Calu3 (cell line): Measurements from ENCODE around the gene ASNSD1. TPM values are rescaled to one million over a fixed set of nuclear protein-coding genes. Genes with fewer than 3 reads are reported as not detected.

Experiments
- BruUV-seq: library from RNA; stranded (reverse); fragments of 400-500 nt; replicated peaks from 2 replicates; lab custom pipeline; 2021; lab: Mats Ljungman, UMichigan
- CTCF ChIA-PET: fragments of 300-600 bp; sonication (Branson Sonifier 250); formaldehyde crosslinking; loops from one replicate; lab custom pipeline; 2022; ENCODE audit warnings: antibody characterized with exemption; lab: Charles Lee
- DNase-seq: peaks from one replicate; pipeline ENCODE4 v3.0.0; 2022
- H3K27ac Mint-ChIP-seq: one replicate; pipeline ENCODE4 v1.8.0; 2022; ENCODE audit warnings: mixed read lengths; ENCODE audit not compliant: unreplicated experiment
- H3K27me3 Mint-ChIP-seq: one replicate; pipeline ENCODE4 v1.8.0; 2022; ENCODE audit warnings: mixed read lengths; ENCODE audit not compliant: unreplicated experiment
- H3K36me3 Mint-ChIP-seq: one replicate; pipeline ENCODE4 v1.8.0; 2022; ENCODE audit warnings: mild to moderate bottlenecking, moderate library complexity, mixed read lengths; ENCODE audit not compliant: insufficient read depth, unreplicated experiment
- H3K4me1 Mint-ChIP-seq: one replicate; pipeline ENCODE4 v1.8.0; 2022; ENCODE audit warnings: mild to moderate bottlenecking, low read depth, mixed read lengths; ENCODE audit not compliant: unreplicated experiment
- H3K4me3 Mint-ChIP-seq: one replicate; pipeline ENCODE4 v1.8.0; 2022; ENCODE audit warnings: mild to moderate bottlenecking, low read depth, moderate library complexity, mixed read lengths; ENCODE audit not compliant: unreplicated experiment
- H3K9me3 Mint-ChIP-seq: one replicate; pipeline ENCODE4 v1.8.0; 2022; ENCODE audit warnings: low read depth, mixed read lengths; ENCODE audit not compliant: unreplicated experiment
- intact Hi-C: fragments of 100-400 bp; cut with micrococcal nuclease; formaldehyde crosslinking; loops from one replicate; pipeline ENCODE4 v1.10.0; 2022; ENCODE audit not compliant: unreplicated experiment
- total RNA-seq: library from RNA; stranded (reverse); gene quantifications from 2 replicates; pipeline ENCODE4 v1.2.3, GENCODE V29; 2022
- TF ChIP-seq, protein P1 (sequence below): fragments of 200-600 bp; IDR thresholded peaks from one replicate; pipeline ENCODE4 v1.8.0; 2022; ENCODE audit warnings: antibody characterized with exemption; ENCODE audit not compliant: unreplicated experiment

The ASNSD1 gene
- total RNA-seq, 1 experiment from 2014 or later: 30.7 TPM

DNA sequence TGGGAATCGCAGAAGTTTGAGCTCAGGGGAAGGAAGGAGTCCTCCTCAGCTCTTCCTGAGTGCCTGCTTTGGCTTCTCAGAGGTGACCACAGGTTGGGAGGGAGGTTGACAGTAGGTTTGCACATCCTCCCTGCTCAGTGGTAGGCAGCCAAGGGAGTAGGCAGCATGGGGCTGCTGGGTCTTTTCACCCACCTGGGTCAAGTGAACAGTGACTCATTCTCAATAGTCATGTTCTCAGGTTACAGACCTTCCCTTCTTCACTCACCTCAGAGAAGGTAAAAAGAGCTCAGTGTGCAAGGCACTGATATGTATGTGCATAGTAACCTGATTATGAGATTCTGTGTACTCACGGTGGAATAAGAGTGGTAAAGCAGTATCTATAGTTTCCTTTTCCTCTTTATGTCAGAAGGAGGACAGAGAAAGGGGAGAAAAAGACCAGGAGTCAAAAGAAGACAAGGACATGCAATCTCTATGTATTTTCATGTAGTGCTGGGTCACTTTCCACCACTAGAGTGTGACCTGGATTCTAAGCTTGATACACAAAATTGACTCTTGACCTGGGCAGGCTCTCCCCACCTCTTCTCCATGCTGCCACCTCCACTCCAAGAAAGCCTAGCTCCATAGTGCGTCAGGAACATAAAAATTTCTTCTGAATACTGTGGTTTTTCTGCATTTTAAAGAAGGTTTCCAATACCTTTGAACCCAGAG is 36.5 kb upstream of the ASNSD1 start:
- no peaks in the 10 kb centered on the region for H3K27me3 Mint-ChIP-seq
- CTCF ChIA-PET: interaction anchor here (0.6 to 1.0 kb wide), 5 partner anchors 12 to 1325 kb away, joined by 3 to 5 read pairs (median 4); partner anchors contain the start of gene SLC40A1
- peaks cover 19% of the 10 kb centered on the region for H3K4me1 Mint-ChIP-seq
- no peak overlapping the region for H3K27ac Mint-ChIP-seq
- TF ChIP-seq, protein P1, sequence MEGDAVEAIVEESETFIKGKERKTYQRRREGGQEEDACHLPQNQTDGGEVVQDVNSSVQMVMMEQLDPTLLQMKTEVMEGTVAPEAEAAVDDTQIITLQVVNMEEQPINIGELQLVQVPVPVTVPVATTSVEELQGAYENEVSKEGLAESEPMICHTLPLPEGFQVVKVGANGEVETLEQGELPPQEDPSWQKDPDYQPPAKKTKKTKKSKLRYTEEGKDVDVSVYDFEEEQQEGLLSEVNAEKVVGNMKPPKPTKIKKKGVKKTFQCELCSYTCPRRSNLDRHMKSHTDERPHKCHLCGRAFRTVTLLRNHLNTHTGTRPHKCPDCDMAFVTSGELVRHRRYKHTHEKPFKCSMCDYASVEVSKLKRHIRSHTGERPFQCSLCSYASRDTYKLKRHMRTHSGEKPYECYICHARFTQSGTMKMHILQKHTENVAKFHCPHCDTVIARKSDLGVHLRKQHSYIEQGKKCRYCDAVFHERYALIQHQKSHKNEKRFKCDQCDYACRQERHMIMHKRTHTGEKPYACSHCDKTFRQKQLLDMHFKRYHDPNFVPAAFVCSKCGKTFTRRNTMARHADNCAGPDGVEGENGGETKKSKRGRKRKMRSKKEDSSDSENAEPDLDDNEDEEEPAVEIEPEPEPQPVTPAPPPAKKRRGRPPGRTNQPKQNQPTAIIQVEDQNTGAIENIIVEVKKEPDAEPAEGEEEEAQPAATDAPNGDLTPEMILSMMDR: no peak
- DNase-seq: peak; percentile 29
- H3K36me3 Mint-ChIP-seq: no peaks in the 10 kb centered on the region
- no peak overlapping the region for H3K4me3 Mint-ChIP-seq
- no TSS peak for BruUV-seq
- intact Hi-C loops: loop anchor here (1.0 kb wide), 1 partner anchor 51 kb away; no protein-coding TSS in a partner anchor
- H3K9me3 Mint-ChIP-seq: no peaks in the 10 kb centered on the region

DNA sequence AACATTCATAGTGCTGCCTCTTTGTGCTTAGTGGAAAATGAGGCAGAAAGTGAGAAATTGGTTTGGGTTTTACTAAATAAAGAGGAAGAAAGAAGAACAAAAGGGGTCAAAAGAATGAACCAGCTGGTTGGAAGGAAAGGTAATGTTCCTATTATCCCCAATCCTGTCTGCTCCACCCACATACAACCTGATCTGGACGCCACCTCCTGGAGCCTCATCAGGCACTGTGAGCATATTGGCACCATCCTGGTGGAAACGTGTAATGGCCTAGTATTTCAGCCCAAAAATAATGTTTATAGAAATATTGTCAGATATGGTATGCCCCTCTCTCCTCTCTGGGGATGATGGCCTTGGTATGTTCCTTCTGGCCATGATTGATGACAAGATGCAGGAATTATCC is 35.6 kb upstream of the ASNSD1 start:
- no peak for DNase-seq
- Mint-ChIP-seq H3K27ac (no peak overlapping the region), H3K9me3 (no peaks in the 10 kb centered on the region), H3K4me3 (no peak overlapping the region), H3K27me3 (no peaks in the 10 kb centered on the region), H3K4me1 (peaks cover 19% of the 10 kb centered on the region), H3K36me3 (no peaks in the 10 kb centered on the region)
- BruUV-seq: no TSS peak
- CTCF ChIA-PET: no interaction called here
- intact Hi-C loops: no loop called here
- TF ChIP-seq, protein P1: no peak

DNA sequence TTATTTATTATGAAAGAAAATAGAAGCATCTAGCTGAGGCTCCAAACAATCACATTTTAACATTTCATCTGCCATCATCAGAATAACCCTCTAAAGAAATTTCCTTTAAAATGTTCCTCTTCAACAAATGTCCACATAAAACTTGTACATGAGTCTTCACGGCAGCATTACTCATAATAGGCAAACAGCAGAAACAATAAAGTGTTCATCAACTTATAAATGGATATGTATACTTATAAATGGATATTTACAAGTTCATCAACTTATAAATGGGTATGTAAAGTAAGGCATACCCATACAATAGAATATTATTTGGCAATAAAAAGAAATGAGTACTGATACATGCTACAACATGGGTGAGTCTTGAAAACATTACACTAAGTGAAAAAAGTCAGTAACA is 33.5 kb upstream of the ASNSD1 start:
- H3K4me1 Mint-ChIP-seq: peaks cover 19% of the 10 kb centered on the region
- TF ChIP-seq, protein P1: no peak
- H3K36me3 Mint-ChIP-seq: no peaks in the 10 kb centered on the region
- no peaks in the 10 kb centered on the region for H3K27me3 Mint-ChIP-seq
- DNase-seq: no peak
- H3K4me3 Mint-ChIP-seq: no peak overlapping the region
- no peaks in the 10 kb centered on the region for H3K9me3 Mint-ChIP-seq
- BruUV-seq: no TSS peak
- intact Hi-C loops: no loop called here
- CTCF ChIA-PET: no interaction called here
- no peak overlapping the region for H3K27ac Mint-ChIP-seq

DNA sequence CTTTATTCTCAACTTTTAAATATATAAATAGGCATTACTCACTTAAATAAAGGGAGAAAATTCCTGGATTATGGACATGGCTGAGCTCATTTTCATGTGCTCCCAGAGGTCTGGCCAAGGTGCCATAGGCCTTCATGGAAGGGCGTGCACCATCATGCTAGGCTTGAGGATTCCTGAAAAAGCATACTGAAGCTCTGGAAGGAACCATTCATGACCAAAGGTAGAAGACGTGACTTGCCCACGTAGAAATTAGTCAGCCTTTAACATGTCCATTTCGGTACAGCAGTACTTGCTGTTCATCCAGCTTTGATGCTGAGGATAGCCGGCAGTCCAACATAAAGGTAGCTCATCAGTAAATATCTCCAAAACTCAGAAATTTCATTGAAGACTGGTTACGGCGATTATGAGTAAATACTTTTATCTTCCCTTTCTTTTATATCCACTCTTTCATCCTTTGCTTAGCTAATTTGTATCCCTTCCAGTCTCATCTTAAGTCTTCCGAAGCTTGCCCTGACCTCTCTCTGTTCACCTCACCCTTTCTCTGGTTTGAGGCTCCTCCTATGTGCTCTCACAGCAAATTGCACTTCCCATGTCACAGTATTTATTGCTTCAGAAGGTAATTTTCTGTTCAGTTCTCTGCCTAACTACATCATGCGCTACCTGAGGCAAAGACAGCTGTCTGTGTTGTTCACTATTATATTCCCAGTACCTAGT is 32.3 kb upstream of the ASNSD1 start:
- intact Hi-C loops: no loop called here
- no peak overlapping the region for H3K4me3 Mint-ChIP-seq
- H3K4me1 Mint-ChIP-seq: peaks cover 19% of the 10 kb centered on the region
- no peaks in the 10 kb centered on the region for H3K36me3 Mint-ChIP-seq
- H3K27ac Mint-ChIP-seq: no peak overlapping the region
- CTCF ChIA-PET: interaction anchor here (0.9 to 1.4 kb wide), 3 partner anchors 9 to 54 kb away, joined by 3 to 4 read pairs (median 4); no protein-coding TSS in a partner anchor
- no peaks in the 10 kb centered on the region for H3K27me3 Mint-ChIP-seq
- no peak for DNase-seq
- H3K9me3 Mint-ChIP-seq: no peaks in the 10 kb centered on the region
- TF ChIP-seq, protein P1: no peak
- BruUV-seq: no TSS peak
